ENCODE results near the gene OR5V1. TPM values are rescaled to one million over a fixed set of nuclear protein-coding genes. Genes with fewer than 3 reads are reported as not detected.
"Not testable (repeated sequence)": the region's sequence is repeated elsewhere in the genome, so short reads cannot be mapped to it uniquely, and the experiment has no call there.

The OR5V1 gene
- not detected for polyA plus RNA-seq (2013, experiment 1 of 2)
- polyA plus RNA-seq (2013, experiment 2 of 2): not detected

GRCh38 chr6:29368765-29369164, at the start of gene OR5V1:
Gene OR5V1 (minus strand): TSS chr6:29368865. CDS start chr6:29356195, 12,670 bp downstream.
- 85 to 100% methylated on average over 2 of the region's 3 CpGs for WGBS, 2 experiments (ENCODE audit: insufficient coverage in 2 of 2)
- H3K9me3 ChIP-seq (ENCODE audit: control insufficient read depth, low read length): no peaks in the 10 kb centered on the region
- H3K27ac ChIP-seq (ENCODE audit: low read depth, low read length, severe bottlenecking): no peak within 1 kb of the TSS
- H3K4me3 ChIP-seq (ENCODE audit: extremely low read depth, insufficient read depth, low read length, poor library complexity, severe bottlenecking): no peak within 1 kb of the TSS
- no peaks in the 10 kb centered on the region for H3K4me1 ChIP-seq (ENCODE audit: control insufficient read depth, insufficient read depth, low read length, poor library complexity, severe bottlenecking)
- no peaks in the 10 kb centered on the region for H3K36me3 ChIP-seq (ENCODE audit: control insufficient read depth, insufficient read depth, low read length)

GRCh38 chr6:29414588-29414987, 45.9 kb upstream of the OR5V1 start, which contains the start of gene OR12D1:
Gene OR12D1 (plus strand): TSS chr6:29414928.
- no peak within 1 kb of the TSS for H3K4me3 ChIP-seq (ENCODE audit: extremely low read depth, insufficient read depth, low read length, poor library complexity, severe bottlenecking)
- peaks cover 5% of the 10 kb centered on the region for H3K4me1 ChIP-seq (ENCODE audit: control insufficient read depth, insufficient read depth, low read length, poor library complexity, severe bottlenecking)
- no peak within 1 kb of the TSS for H3K27ac ChIP-seq (ENCODE audit: low read depth, low read length, severe bottlenecking)
- H3K9me3 ChIP-seq (ENCODE audit: control insufficient read depth, low read length): no peaks in the 10 kb centered on the region
- H3K36me3 ChIP-seq (ENCODE audit: control insufficient read depth, insufficient read depth, low read length): no peaks in the 10 kb centered on the region

- no peaks in the 10 kb centered on the region for H3K36me3 ChIP-seq (ENCODE audit: control insufficient read depth, insufficient read depth, low read length)
- no peak overlapping the region for H3K4me3 ChIP-seq (ENCODE audit: extremely low read depth, insufficient read depth, low read length, poor library complexity, severe bottlenecking)
- WGBS, 2 experiments (ENCODE audit: insufficient coverage in 2 of 2): 75 to 100% methylated on average over 1 of the region's 1 CpG
- H3K9me3 ChIP-seq (ENCODE audit: control insufficient read depth, low read length): no peaks in the 10 kb centered on the region
- H3K27ac ChIP-seq (ENCODE audit: low read depth, low read length, severe bottlenecking): no peak overlapping the region
- H3K4me1 ChIP-seq (ENCODE audit: control insufficient read depth, insufficient read depth, low read length, poor library complexity, severe bottlenecking): no peaks in the 10 kb centered on the region
These were observed 35.1 kb upstream of the OR5V1 start for GRCh38 chr6:29403801-29404200.

- H3K4me1 ChIP-seq (ENCODE audit: control insufficient read depth, insufficient read depth, low read length, poor library complexity, severe bottlenecking): no peaks in the 10 kb centered on the region
- H3K9me3 ChIP-seq (ENCODE audit: control insufficient read depth, low read length): no peaks in the 10 kb centered on the region
- no peak overlapping the region for H3K4me3 ChIP-seq (ENCODE audit: extremely low read depth, insufficient read depth, low read length, poor library complexity, severe bottlenecking)
- no CpG with 5 or more reads among the region's 2 CpGs for WGBS, 2 experiments (ENCODE audit: insufficient coverage in 2 of 2)
- no peak overlapping the region for H3K27ac ChIP-seq (ENCODE audit: low read depth, low read length, severe bottlenecking)
- no peaks in the 10 kb centered on the region for H3K36me3 ChIP-seq (ENCODE audit: control insufficient read depth, insufficient read depth, low read length)
These were observed 30.9 kb upstream of the OR5V1 start for GRCh38 chr6:29399525-29399924.

- no peak within 1 kb of the TSS for H3K27ac ChIP-seq (ENCODE audit: low read depth, low read length, severe bottlenecking)
- H3K9me3 ChIP-seq (ENCODE audit: control insufficient read depth, low read length): no peaks in the 10 kb centered on the region
- H3K36me3 ChIP-seq (ENCODE audit: control insufficient read depth, insufficient read depth, low read length): no peaks in the 10 kb centered on the region
- no peaks in the 10 kb centered on the region for H3K4me1 ChIP-seq (ENCODE audit: control insufficient read depth, insufficient read depth, low read length, poor library complexity, severe bottlenecking)
- no peak within 1 kb of the TSS for H3K4me3 ChIP-seq (ENCODE audit: extremely low read depth, insufficient read depth, low read length, poor library complexity, severe bottlenecking)
These were observed 26.7 kb upstream of the OR5V1 start, which contains the start of gene OR12D2 for GRCh38 chr6:29395331-29395730. Gene OR12D2 (plus strand): TSS chr6:29395631. CDS start chr6:29396700, 1,069 bp downstream.

GRCh38 chr6:29388533-29388932, 19.9 kb upstream of the OR5V1 start:
- 70 to 81% methylated on average over 3 of the region's 4 CpGs for WGBS, 2 experiments (ENCODE audit: insufficient coverage in 2 of 2)

GRCh38 chr6:29376003-29376402, 7.3 kb upstream of the OR5V1 start:
- Histone ChIP-seq H3K9me3 (ENCODE audit: control insufficient read depth, low read length) (no peaks in the 10 kb centered on the region), H3K27ac (ENCODE audit: low read depth, low read length, severe bottlenecking) (no peak overlapping the region), H3K36me3 (ENCODE audit: control insufficient read depth, insufficient read depth, low read length) (no peaks in the 10 kb centered on the region), H3K4me1 (ENCODE audit: control insufficient read depth, insufficient read depth, low read length, poor library complexity, severe bottlenecking) (no peaks in the 10 kb centered on the region), H3K4me3 (ENCODE audit: extremely low read depth, insufficient read depth, low read length, poor library complexity, severe bottlenecking) (no peak overlapping the region)

More at GRCh38 chr6:29388533-29388932, 19.9 kb upstream of the OR5V1 start:
- no peak overlapping the region for H3K27ac ChIP-seq (ENCODE audit: low read depth, low read length, severe bottlenecking)
- H3K4me1 ChIP-seq (ENCODE audit: control insufficient read depth, insufficient read depth, low read length, poor library complexity, severe bottlenecking): no peaks in the 10 kb centered on the region
- no peaks in the 10 kb centered on the region for H3K9me3 ChIP-seq (ENCODE audit: control insufficient read depth, low read length)
- H3K4me3 ChIP-seq (ENCODE audit: extremely low read depth, insufficient read depth, low read length, poor library complexity, severe bottlenecking): no peak overlapping the region
- no peaks in the 10 kb centered on the region for H3K36me3 ChIP-seq (ENCODE audit: control insufficient read depth, insufficient read depth, low read length)

- no CpG with 5 or more reads among the region's 1 CpG for WGBS, 2 experiments (ENCODE audit: insufficient coverage in 2 of 2)
These were observed 6.5 kb upstream of the OR5V1 start, which contains the start of gene OR12D3 for GRCh38 chr6:29375191-29375590. Gene OR12D3 (minus strand): TSS chr6:29375291. CDS start chr6:29375287, 4 bp downstream.

GRCh38 chr6:29355603-29356002, 13.1 kb downstream of the OR5V1 start:
- WGBS, 2 experiments (ENCODE audit: insufficient coverage in 2 of 2): 100% methylated on average over 1 of the region's 1 CpG; no CpG with 5 or more reads in 1 of the 2 experiments
- Histone ChIP-seq H3K36me3 (ENCODE audit: control insufficient read depth, insufficient read depth, low read length) (no peaks in the 10 kb centered on the region), H3K4me3 (ENCODE audit: extremely low read depth, insufficient read depth, low read length, poor library complexity, severe bottlenecking) (no peak overlapping the region), H3K27ac (ENCODE audit: low read depth, low read length, severe bottlenecking) (no peak overlapping the region), H3K4me1 (ENCODE audit: control insufficient read depth, insufficient read depth, low read length, poor library complexity, severe bottlenecking) (no peaks in the 10 kb centered on the region), H3K9me3 (ENCODE audit: control insufficient read depth, low read length) (no peaks in the 10 kb centered on the region)

More at GRCh38 chr6:29375191-29375590, 6.5 kb upstream of the OR5V1 start, which contains the start of gene OR12D3:
- no peak within 1 kb of the TSS for H3K4me3 ChIP-seq (ENCODE audit: extremely low read depth, insufficient read depth, low read length, poor library complexity, severe bottlenecking)
- H3K27ac ChIP-seq (ENCODE audit: low read depth, low read length, severe bottlenecking): no peak within 1 kb of the TSS
- H3K9me3 ChIP-seq (ENCODE audit: control insufficient read depth, low read length): no peaks in the 10 kb centered on the region
- no peaks in the 10 kb centered on the region for H3K36me3 ChIP-seq (ENCODE audit: control insufficient read depth, insufficient read depth, low read length)
- no peaks in the 10 kb centered on the region for H3K4me1 ChIP-seq (ENCODE audit: control insufficient read depth, insufficient read depth, low read length, poor library complexity, severe bottlenecking)

- Histone ChIP-seq H3K27ac (ENCODE audit: low read depth, low read length, severe bottlenecking) (no peak overlapping the region), H3K4me3 (ENCODE audit: extremely low read depth, insufficient read depth, low read length, poor library complexity, severe bottlenecking) (no peak overlapping the region), H3K9me3 (ENCODE audit: control insufficient read depth, low read length) (no peaks in the 10 kb centered on the region), H3K4me1 (ENCODE audit: control insufficient read depth, insufficient read depth, low read length, poor library complexity, severe bottlenecking) (no peaks in the 10 kb centered on the region), H3K36me3 (ENCODE audit: control insufficient read depth, insufficient read depth, low read length) (no peaks in the 10 kb centered on the region)
These were observed 13.7 kb downstream of the OR5V1 start for GRCh38 chr6:29354980-29355379.

- WGBS, 2 experiments (ENCODE audit: insufficient coverage in 2 of 2): no CpG with 5 or more reads among the region's 3 CpGs
- not testable (repeated sequence) for H3K27ac ChIP-seq (ENCODE audit: low read depth, low read length, severe bottlenecking); H3K36me3 ChIP-seq (ENCODE audit: control insufficient read depth, insufficient read depth, low read length); H3K4me3 ChIP-seq (ENCODE audit: extremely low read depth, insufficient read depth, low read length, poor library complexity, severe bottlenecking); H3K4me1 ChIP-seq (ENCODE audit: control insufficient read depth, insufficient read depth, low read length, poor library complexity, severe bottlenecking); H3K9me3 ChIP-seq (ENCODE audit: control insufficient read depth, low read length)
These were observed 19.3 kb downstream of the OR5V1 start for GRCh38 chr6:29349348-29349747.

Data from mesodermal cell (in vitro differentiated cells).